Measurements from ENCODE around the gene ZSWIM3.

DNA sequence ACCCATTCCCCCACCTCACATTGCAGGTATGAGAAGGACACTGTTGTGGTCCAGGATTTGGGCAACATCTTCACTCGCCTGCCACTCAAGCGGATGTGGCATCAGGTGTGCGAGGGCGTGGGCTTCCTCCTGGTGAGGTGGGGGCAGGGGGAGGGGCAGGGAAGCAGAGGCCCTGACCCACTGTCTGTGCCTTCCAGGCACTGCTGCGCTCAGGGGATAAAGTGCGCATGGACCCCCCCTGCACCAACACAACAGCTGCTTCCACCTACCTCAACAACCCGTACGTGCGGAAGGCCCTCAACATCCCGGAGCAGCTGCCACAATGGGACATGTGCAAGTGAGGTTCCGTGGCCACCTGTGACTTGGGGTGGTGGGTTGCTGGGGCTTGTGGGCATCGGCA lies 37.4 kb downstream of the ZSWIM3 start:
- TF ChIP-seq, protein P1, sequence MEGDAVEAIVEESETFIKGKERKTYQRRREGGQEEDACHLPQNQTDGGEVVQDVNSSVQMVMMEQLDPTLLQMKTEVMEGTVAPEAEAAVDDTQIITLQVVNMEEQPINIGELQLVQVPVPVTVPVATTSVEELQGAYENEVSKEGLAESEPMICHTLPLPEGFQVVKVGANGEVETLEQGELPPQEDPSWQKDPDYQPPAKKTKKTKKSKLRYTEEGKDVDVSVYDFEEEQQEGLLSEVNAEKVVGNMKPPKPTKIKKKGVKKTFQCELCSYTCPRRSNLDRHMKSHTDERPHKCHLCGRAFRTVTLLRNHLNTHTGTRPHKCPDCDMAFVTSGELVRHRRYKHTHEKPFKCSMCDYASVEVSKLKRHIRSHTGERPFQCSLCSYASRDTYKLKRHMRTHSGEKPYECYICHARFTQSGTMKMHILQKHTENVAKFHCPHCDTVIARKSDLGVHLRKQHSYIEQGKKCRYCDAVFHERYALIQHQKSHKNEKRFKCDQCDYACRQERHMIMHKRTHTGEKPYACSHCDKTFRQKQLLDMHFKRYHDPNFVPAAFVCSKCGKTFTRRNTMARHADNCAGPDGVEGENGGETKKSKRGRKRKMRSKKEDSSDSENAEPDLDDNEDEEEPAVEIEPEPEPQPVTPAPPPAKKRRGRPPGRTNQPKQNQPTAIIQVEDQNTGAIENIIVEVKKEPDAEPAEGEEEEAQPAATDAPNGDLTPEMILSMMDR (conservative IDR thresholded peaks at IDR 0.05; ENCODE audit: low read length): no peak
- no peak for TF ChIP-seq EZH2phosphoT487 (IDR thresholded peaks at IDR 0.05; ENCODE audit: borderline replicate concordance)
